GM19468 (cell line): ENCODE data around the gene AIF1L.

Experiments used
- ATAC-seq: cut with Tn5 transposase; IDR thresholded peaks from one replicate; pipeline ENCODE4 v1.9.1; 2021; ENCODE audit warnings: mild to moderate bottlenecking, moderate library complexity, moderate number of reproducible peaks; ENCODE audit not compliant: unreplicated experiment; ENCODE audit errors: extremely low read depth

The AIF1L gene

GRCh38 chr9:131096269-131097125, at the start of gene AIF1L:
TSS of gene AIF1L (plus strand) at chr9:131096531. CDS start at chr9:131096630, 99 bp downstream.
- no peak for ATAC-seq

- ATAC-seq = no peak
Measured at GRCh38 chr9:131046581-131047202, 49.6 kb upstream of the AIF1L start.

- ATAC-seq = no peak
Measured at GRCh38 chr9:131048332-131048731, 48.0 kb upstream of the AIF1L start.

GRCh38 chr9:131048820-131049219, 47.5 kb upstream of the AIF1L start:
- ATAC-seq = no peak

DNA sequence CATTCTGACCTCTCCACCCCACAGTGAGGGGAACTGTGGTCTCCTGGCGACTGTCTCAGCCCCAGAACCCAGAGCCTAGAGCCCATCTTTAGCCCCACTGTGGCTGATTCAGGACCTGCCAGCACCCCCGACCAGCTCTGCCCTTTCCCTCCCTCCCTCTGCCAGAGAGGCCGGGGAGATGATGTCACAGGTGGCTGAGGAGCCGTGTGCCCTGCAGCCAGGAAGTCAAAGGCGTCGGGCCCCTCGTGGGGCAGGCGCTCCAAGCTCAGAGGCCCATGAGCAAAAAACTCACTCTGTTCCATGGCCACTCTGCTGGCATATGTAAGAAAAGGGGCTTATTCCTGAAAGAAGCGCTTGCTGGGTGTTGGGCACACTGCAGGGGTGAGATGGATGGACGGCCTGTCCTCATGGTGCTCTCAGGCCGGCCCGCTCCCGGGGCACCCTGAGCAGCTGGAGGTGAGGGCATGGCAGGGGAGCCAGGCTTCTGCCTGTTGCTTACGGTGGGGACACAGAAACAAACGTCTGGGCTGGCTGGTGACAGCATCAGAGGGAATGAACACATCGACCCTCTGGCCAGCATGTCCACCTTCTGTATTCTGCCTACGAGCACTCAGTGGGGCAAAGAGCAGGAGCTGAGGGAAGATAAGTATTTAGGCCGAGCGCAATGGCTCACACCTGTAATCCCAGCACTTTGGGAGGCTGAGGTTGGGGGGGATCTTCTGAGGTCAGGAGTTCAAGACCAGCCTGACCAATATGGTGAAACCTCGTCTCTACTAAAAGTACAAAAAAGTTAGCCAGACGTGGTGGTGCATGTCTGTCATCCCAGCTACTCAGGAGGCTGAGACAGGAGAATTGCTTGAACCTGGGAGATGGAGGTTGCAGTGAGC, 46.3 kb upstream of the AIF1L start:
- ATAC-seq = no peak

GRCh38 chr9:131050831-131051230, 45.5 kb upstream of the AIF1L start:
- ATAC-seq = no peak

DNA sequence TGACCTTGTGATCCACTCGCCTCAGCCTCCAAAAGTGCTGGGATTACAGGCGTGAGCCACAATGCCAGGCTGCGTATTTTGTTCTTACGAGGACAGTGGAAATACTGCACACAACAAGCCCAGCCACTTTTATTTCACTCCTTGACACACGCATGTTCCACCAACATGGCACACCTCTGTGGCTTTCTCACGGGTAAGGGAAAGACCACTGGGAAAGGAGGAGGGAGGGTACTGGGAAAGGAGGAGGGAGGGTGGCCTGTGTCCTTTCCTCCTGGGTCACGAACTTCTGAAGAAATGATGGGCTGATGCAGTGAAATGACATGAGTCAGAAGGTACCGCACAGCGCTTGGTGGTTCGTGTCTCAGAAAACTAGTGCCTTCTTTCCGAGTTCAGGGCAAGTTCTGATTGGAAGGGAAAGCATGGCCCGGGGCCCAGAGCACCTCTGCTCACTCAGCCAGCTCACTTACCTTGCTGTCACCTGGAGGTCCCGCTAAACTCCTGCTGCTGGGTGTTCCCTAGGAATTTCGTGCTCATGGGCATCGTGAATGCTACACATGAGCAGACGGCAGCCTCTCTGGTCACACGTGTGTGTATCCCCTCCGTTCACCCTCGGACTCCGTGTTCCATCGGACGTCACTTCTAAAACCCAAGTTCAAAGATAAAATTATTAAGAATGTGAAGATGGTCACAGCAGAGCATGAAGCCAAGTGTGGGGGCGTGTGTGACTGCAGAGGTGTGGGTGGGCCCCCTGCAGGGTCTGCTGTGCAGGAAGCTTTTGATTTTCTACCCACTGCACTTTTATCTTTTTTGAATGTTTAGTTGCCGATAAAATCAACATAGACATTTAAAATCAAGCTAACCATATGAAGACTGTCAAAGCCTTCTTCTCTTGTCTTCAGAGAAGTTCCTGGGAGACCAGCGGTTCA, 44.5 kb upstream of the AIF1L start:
- no peak for ATAC-seq

GRCh38 chr9:131053896-131054295, 42.4 kb upstream of the AIF1L start:
- no peak for ATAC-seq

DNA sequence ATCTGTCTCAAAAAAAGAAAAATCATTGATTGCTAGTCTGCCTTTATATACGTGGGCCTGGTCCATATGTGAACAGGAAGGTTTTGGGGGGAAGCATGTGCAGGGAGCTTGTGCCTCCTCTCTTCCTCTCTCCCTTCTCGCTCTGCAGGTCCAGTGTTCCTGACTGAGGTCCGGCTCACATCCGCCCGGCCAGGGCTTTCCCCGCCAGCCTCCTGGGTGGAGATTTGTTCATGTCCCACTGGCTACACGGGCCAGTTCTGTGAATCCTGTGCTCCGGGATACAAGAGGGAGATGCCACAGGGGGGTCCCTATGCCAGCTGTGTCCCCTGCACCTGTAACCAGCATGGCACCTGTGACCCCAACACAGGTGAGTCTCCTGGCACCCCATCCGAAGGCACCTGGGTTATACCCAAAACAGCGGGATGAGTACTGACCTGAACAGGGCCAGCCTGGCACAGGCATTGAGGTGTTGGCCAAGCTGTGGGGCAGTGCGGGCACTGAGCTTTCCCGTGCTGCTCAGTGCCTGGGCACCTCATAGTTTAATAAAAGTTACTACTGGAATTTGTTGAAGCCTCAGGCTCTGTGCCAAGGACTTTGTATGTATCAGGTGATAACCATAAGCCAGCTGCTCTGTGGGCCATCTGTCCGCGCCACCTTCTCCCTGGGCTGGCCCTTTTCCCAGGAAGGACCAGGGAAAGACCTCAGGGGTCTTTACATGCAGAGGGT, 39.4 kb upstream of the AIF1L start:
- no peak for ATAC-seq

GRCh38 chr9:131060900-131061630, 35.3 kb upstream of the AIF1L start:
- no peak for ATAC-seq

GRCh38 chr9:131062969-131063368, 33.4 kb upstream of the AIF1L start:
- no peak for ATAC-seq

DNA sequence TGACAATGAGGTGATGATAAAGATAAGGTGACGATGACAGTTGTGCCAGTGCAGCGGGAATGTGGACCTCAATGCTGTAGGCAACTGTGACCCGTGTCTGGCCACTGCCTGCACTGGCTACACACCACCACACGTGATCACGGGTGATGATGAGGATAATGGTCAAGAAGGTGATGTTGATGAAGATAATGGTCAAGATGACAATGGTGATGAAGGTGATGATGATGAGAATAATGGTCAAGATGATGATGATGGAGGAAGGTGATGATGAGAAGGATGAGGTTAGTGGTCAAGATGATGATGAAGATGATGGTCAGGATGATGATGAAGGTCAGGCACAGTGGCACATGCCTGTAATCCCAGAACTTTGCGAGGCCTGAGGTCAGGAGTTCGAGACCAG, 30.7 kb upstream of the AIF1L start:
- ATAC-seq = no peak

DNA sequence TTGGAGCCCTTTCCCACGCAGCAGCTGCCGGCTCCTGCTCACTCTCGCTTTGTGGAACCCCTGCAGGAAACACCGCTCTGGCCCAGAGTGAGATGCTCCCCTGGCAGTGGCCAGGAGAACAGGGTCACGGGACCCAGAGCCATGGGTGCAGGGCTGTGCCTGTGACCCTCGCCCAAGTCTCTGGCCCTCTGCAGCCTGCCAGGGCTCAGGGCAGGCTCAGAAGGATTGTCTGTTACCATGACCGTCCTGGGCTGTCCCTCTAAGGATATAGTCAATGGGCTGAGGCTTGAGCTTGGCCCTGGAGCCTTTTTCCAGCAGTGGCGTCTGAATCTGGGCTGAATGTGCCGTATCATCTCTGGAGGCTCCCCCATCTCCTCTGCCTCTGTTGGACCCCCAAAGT, 28.7 kb upstream of the AIF1L start:
- no peak for ATAC-seq

DNA sequence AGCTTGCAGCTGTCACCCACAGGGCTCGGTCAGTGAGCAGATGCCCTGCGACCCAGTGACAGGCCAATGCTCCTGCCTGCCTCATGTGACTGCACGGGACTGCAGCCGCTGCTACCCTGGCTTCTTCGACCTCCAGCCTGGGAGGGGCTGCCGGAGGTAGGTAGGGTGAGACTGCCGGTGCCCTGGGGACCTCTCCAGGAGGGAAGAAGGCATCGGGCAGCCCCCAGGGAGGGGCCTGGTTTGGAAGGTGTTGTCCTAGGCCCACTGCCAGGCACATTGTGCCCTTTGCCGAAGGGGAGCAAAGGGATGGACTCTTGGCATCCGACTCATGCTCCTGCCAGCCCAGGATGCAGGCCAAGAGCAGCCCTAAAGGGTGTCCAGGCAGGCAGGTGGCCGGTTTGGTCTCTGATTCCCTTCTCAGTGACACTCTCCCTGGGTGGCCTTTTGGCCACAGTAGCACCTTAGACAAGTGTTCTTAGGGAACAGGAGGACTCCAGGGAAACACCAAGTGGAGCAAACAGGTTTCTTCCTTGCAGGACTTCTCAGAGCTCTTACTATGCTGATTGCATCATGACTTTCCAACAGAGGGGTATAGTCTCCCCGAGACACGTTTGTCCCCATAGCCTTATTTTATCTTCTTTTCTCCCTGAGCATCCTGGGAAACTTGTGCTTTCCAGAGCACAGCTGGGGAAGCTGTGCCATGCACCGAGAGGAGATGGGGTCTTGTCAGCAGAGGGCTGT, 28.1 kb upstream of the AIF1L start:
- ATAC-seq = no peak

GRCh38 chr9:131069699-131070098, 26.6 kb upstream of the AIF1L start:
- no peak for ATAC-seq

GRCh38 chr9:131072107-131072870, 24.0 kb upstream of the AIF1L start:
- no peak for ATAC-seq

- ATAC-seq = no peak
Measured at GRCh38 chr9:131072871-131073237, 23.5 kb upstream of the AIF1L start.
